ENCODE results near the gene RIT1.

GRCh38 chr1:155856975-155857930, 53.9 kb downstream of the RIT1 start, which contains the start of gene GON4L:
- TF ChIP-seq CTCF (IDR thresholded peaks at IDR 0.05) (no peak), POLR2A (IDR thresholded peaks at IDR 0.05) (peak in 1 of 2 donors; percentile 69)

Data from adrenal gland (tissue), 5 donors.